NCI-H1417 treated with DMSO at 0.1 percent for 48 hours (cell line): ENCODE data around the gene RIMKLB.
"Not testable (repeated sequence)": the region's sequence is repeated elsewhere in the genome, so short reads cannot be mapped to it uniquely, and the experiment has no call there.

ENCODE experiments used
- DNase-seq: peaks from one replicate; lab custom pipeline; 2025; lab: John Stamatoyannopoulos, UW

Gene RIMKLB

DNA sequence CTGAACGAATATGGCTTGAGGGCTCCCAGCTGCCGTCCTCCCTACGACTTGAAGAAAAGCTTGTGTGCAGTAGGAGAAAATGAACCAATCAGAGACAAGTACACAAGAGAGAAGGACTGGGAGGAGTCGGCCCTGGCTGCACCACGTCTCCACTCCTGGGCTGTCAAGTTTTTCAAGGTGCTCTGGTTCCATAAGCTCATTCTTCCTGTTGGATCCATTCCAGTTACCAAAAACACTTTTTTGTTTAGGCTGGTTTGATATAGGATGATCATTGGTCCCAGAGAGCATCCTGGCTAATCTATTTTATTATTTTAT, 121.8 kb downstream of the RIMKLB start:
- no peak for DNase-seq

GRCh38 chr12:8820676-8821407, 123.1 kb downstream of the RIMKLB start:
- not testable (repeated sequence) for DNase-seq

DNA sequence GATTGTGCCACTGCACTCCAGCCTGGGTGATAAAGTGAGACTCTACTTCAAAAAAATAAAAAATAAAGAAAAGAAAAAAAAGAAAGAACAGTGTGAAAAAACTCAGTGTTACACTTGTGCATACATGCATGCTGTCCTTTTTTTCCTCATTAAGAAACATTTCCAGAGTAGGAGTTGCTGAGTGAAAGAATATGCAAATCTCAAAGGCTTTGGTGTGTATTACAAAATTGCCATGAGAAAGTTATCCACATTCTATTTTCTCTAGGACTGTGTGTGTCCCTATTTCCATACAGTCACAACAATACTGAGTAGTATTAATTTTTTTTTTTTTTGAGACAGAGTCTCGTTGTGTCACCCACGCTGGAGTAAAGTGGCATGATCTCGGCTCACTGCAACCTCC, 123.8 kb downstream of the RIMKLB start:
- no peak for DNase-seq

GRCh38 chr12:8822298-8822697, 124.5 kb downstream of the RIMKLB start, which contains the start of gene A2ML1:
Gene A2ML1 (plus strand): TSS chr12:8822621. CDS start chr12:8822652, 31 bp downstream.
- DNase-seq = no peak

GRCh38 chr12:8823565-8824300, 125.9 kb downstream of the RIMKLB start:
- DNase-seq = no peak

DNA sequence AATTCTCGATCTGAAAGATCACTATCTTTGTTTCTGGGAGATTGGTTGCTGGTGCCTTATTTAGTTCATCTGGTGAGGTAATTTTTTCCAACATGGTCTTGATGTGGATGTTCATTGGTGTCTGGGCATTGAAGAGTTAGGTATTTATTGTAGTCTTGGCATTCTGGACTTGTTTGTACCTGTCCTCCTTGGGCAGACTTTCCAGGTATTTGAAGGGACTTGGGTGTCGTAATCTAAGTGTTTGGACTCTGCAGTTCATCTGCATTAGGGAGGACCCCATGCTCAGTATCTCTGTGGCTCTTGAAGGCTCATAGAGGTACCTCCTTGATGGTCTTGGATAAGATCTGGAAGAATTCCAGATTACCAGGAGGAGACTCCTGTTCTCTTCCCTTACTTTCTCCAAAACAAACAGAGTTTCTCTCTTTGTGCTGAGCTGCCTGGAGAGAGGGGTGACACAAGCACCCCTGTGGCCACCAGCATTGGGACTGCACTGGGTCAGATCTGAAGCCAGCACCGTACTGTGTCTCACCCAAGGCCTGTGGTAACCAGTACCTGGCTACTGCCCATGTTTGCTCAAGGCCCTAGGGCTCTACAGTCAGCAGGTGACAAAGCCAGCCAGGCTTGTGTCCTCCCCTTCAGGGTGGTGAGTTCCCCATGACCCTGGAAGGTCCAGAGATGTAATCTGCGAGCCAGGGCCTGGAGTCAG, 129.9 kb downstream of the RIMKLB start:
- DNase-seq = no peak

DNA sequence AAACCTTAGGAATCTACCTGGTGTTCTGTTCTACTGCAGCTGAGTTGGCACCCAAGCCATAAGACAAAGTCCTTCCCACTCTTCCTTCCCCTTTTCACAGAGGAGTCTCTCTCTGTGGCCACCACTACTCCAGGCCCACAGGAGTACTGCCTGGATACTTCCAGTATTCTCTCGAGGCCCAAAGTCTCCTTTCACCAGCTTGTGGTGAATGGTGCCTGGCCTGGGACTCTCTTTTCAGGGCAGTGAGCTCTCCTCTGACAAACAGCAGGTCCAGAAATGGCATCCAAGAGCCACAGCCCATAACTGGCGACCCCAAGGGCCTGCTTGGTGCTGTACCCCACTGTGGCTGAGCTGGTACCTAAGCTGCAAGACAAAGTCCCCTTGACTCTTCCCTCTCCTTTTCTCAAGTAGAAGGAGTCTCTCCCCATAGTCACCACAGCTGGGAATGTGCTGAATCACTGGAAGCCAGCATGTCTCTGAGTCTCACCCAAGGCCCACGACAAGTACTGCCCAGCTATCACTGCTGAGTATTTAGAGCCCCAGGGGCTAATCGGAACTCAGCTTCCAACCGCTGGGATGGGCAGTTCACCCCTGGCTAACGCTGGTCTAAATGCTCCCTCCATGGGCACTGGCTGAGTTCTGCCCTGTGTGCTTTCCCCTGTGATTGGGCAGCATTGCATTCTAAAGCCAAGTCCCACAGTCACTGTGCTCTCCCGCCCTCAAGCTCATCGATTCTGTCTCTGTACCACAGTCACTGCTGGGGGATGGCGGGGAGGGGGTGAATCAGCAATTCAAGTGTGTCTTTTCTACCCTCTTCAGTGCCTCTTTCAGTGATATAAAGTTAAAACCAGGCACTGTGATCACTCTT, 130.7 kb downstream of the RIMKLB start:
- DNase-seq = no peak

GRCh38 chr12:8829125-8829518, 131.3 kb downstream of the RIMKLB start:
- no peak for DNase-seq

DNA sequence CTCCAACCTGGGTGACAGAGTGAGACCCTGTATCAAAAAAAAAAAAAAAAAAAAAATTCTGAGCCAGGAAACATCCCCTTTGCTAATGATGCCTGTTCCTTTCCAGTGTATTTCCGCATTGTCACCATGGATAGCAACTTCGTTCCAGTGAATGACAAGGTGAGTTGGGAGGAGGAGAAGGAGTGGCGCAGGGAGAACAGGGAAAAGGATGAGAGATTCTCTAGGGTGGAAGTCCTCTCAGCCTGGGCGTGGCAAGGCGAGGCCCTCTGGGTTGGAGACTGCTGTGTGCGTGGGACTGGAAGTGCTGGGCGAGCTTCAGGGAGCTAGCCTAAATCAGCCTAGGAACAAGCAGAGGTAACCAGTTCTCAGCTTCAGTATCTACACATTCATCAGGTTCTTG, 131.8 kb downstream of the RIMKLB start:
- no peak for DNase-seq

DNA sequence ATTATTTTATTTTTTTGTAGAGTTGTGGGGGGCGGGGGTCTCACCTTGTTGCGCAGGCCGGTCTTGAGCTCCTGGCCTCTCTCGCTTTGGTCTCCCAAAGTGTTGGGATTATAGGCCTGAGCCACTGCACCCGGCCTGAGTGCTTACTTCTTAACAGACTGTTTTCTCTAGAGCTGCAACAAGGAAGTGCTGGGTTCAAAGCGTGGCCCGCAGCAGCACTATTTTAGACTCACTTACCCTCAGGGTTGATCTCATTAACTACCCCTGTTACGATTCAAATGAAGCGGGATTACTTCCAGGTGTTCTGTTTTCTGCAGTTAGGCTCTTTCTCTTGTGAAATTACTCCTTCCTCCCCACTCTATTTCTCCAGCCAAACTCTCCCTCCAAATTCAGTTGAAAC, 133.3 kb downstream of the RIMKLB start:
- no peak for DNase-seq

GRCh38 chr12:8832500-8832899, 134.7 kb downstream of the RIMKLB start:
- DNase-seq = no peak
